CD4-positive, alpha-beta memory T cell (primary cell): ENCODE measurements around the gene ESPL1. TPM values are rescaled to one million over a fixed set of nuclear protein-coding genes. Genes with fewer than 3 reads are reported as not detected.
"Not testable (repeated sequence)": the region's sequence is repeated elsewhere in the genome, so short reads cannot be mapped to it uniquely, and the experiment has no call there.

Experiments used
- CTCF ChIA-PET: fragments of 350-600 bp; sonication (Branson Sonifier 250); formaldehyde crosslinking; loops from one replicate; lab custom pipeline; 2021; ENCODE audit warnings: inconsistent platforms; ENCODE audit not compliant: partially characterized antibody; lab: Charles Lee
- POLR2A ChIA-PET: fragments of 350-600 bp; sonication (Branson Sonifier 250); formaldehyde crosslinking; loops from one replicate; lab custom pipeline; 2021; ENCODE audit not compliant: partially characterized antibody; lab: Charles Lee
- DNase-seq, 5 donors: peaks; one replicate each; pipeline versions ENCODE4 v3.0.0 to v3.0.0-alpha.2; 2020 to 2022; ENCODE audit warnings: mixed read lengths in 1 of 5
- H3K27ac ChIP-seq: one replicate; pipeline ENCODE4 v1.7.0; 2013; ENCODE audit warnings: low read depth, low read length
- H3K27me3 ChIP-seq: 2 replicates; pipeline ENCODE4 v1.7.0; 2013; ENCODE audit warnings: mild to moderate bottlenecking, low read length, moderate library complexity; ENCODE audit not compliant: insufficient read depth
- H3K36me3 ChIP-seq: 2 replicates; pipeline ENCODE4 v1.7.0; 2013; ENCODE audit warnings: mild to moderate bottlenecking, low read length, moderate library complexity; ENCODE audit not compliant: insufficient read depth
- H3K4me1 ChIP-seq: 2 replicates; pipeline ENCODE4 v1.7.0; 2013; ENCODE audit warnings: mild to moderate bottlenecking, low read length, moderate library complexity; ENCODE audit not compliant: insufficient read depth
- H3K4me3 ChIP-seq, 2 donors: one replicate each; pipeline ENCODE4 v1.7.0; 2013; ENCODE audit warnings: low read length in 2 of 2, mild to moderate bottlenecking in 1 of 2
- H3K9me3 ChIP-seq, 2 donors: one replicate each; pipeline ENCODE4 v1.7.0; 2013; ENCODE audit warnings: low read length in 2 of 2, control low read depth in 1 of 2; ENCODE audit not compliant: control insufficient read depth in 1 of 2
- H3K27ac Mint-ChIP-seq, 7 donors: one replicate each; pipeline ENCODE4 v1.8.0; 2020 to 2021; ENCODE audit warnings: mixed read lengths in 7 of 7, mild to moderate bottlenecking in 6 of 7, inconsistent platforms in 3 of 7, moderate library complexity in 3 of 7
- H3K27me3 Mint-ChIP-seq, 2 donors: one replicate each; pipeline ENCODE4 v1.8.0; 2020 to 2021; ENCODE audit warnings: mixed read lengths in 2 of 2
- H3K36me3 Mint-ChIP-seq, 2 donors: one replicate each; pipeline ENCODE4 v1.8.0; 2020 to 2021; ENCODE audit warnings: mixed read lengths in 2 of 2, inconsistent platforms in 1 of 2, mild to moderate bottlenecking in 1 of 2
- H3K4me1 Mint-ChIP-seq, 4 donors: one replicate each; pipeline ENCODE4 v1.8.0; 2020 to 2021; ENCODE audit warnings: mixed read lengths in 4 of 4, mild to moderate bottlenecking in 1 of 4
- H3K4me3 Mint-ChIP-seq, 8 donors: one replicate each; pipeline ENCODE4 v1.8.0; 2020 to 2021; ENCODE audit warnings: mixed read lengths in 8 of 8, mild to moderate bottlenecking in 7 of 8, moderate library complexity in 6 of 8, inconsistent platforms in 3 of 8
- H3K9me3 Mint-ChIP-seq, 8 donors: one replicate each; pipeline ENCODE4 v1.8.0; 2020 to 2021; ENCODE audit warnings: mixed read lengths in 8 of 8, mild to moderate bottlenecking in 5 of 8, inconsistent platforms in 3 of 8, moderate library complexity in 1 of 8
- intact Hi-C: fragments of 100-400 bp; cut with micrococcal nuclease; formaldehyde crosslinking; loops from one replicate; pipeline ENCODE4 v1.15.1; 2023
- polyA plus RNA-seq, 2 donors: library from polyadenylated mRNA; unstranded; fragments of 300-500 nt; fragmentation: Illumina TruSeq; gene quantifications; one replicate each; pipeline ENCODE4 v1.2.3, GENCODE V29; 2021
- total RNA-seq, 2 experiments: library from RNA; stranded (reverse); gene quantifications; one replicate each; pipeline ENCODE4 v1.2.3, GENCODE V29; 2021

Gene ESPL1
- total and polyA plus RNA-seq, 4 experiments from 2014 or later: 0.16 to 0.55 (median 0.20) TPM; not detected in 1

- peaks cover 0 to 1% (median 0%) of the 10 kb centered on the region in 8 donors for H3K9me3 Mint-ChIP-seq
- peaks cover 23 to 59% (median 44%) of the 10 kb centered on the region in 4 donors for H3K4me1 Mint-ChIP-seq
- H3K27me3 ChIP-seq: no peaks in the 10 kb centered on the region
- H3K27ac Mint-ChIP-seq: peak within 1 kb of the TSS; percentile 97 to 100 (median 99)
- peak; percentile 87 to 93 (median 91) for DNase-seq
- peak within 1 kb of the TSS; percentile 63 to 94 for H3K4me3 ChIP-seq
- H3K36me3 ChIP-seq: peaks cover 24% of the 10 kb centered on the region
- POLR2A ChIA-PET: interaction anchor here (0.5 to 9.4 kb wide), 32 partner anchors 9 to 457 kb away, joined by 3 to 193 read pairs (median 6); partner anchors contain the start of genes AAAS, CSAD, EIF4B and ESPL1
- H3K4me1 ChIP-seq: peaks cover 49% of the 10 kb centered on the region
- H3K27ac ChIP-seq: peak within 1 kb of the TSS; percentile 81
- intact Hi-C loops: loop anchor here (1.0 to 5.0 kb wide), 8 partner anchors 26 to 382 kb away; partner anchors contain the start of genes AAAS, ATP5MC2, CSAD and EIF4B
- H3K4me3 Mint-ChIP-seq: peak within 1 kb of the TSS; percentile 98 to 100 (median 99)
- no peaks in the 10 kb centered on the region for H3K27me3 Mint-ChIP-seq
- no peaks in the 10 kb centered on the region for H3K9me3 ChIP-seq
- peaks cover 18 to 36% of the 10 kb centered on the region in 2 donors for H3K36me3 Mint-ChIP-seq
- CTCF ChIA-PET: interaction anchor here (0.8 to 19.2 kb wide), 12 partner anchors 8 to 214 kb away, joined by 3 to 339 read pairs (median 6); partner anchors contain the start of genes AAAS, CSAD and ITGB7
These were observed 27.2 kb downstream of the ESPL1 start, which contains the start of gene PFDN5 for GRCh38 chr12:53295070-53295890. TSS of gene PFDN5 (plus strand) at chr12:53295542. CDS start at chr12:53295568, 26 bp downstream.

GRCh38 chr12:53295891-53296219, 27.8 kb downstream of the ESPL1 start:
- no peaks in the 10 kb centered on the region for H3K27me3 Mint-ChIP-seq
- no peak for DNase-seq
- Histone ChIP-seq H3K36me3 (peaks cover 24% of the 10 kb centered on the region), H3K4me3 (peak overlapping the region; percentile 63 to 94), H3K27ac (peak overlapping the region; percentile 81), H3K4me1 (peaks cover 55% of the 10 kb centered on the region), H3K27me3 (no peaks in the 10 kb centered on the region), H3K9me3 (no peaks in the 10 kb centered on the region)
- H3K9me3 Mint-ChIP-seq: peaks cover 0 to 1% (median 0%) of the 10 kb centered on the region in 8 donors
- peaks cover 18 to 41% of the 10 kb centered on the region in 2 donors for H3K36me3 Mint-ChIP-seq
- H3K27ac Mint-ChIP-seq: peak overlapping the region; percentile 97 to 100 (median 99)
- H3K4me1 Mint-ChIP-seq: peaks cover 28 to 65% (median 50%) of the 10 kb centered on the region in 4 donors
- intact Hi-C loops: loop anchor here (1.0 to 5.0 kb wide), 8 partner anchors 25 to 381 kb away; partner anchors contain the start of genes AAAS, ATP5MC2, CSAD and EIF4B
- POLR2A ChIA-PET: interaction anchor here (0.5 to 9.4 kb wide), 31 partner anchors 9 to 457 kb away, joined by 3 to 193 read pairs (median 6); partner anchors contain the start of genes AAAS, CSAD, EIF4B and ESPL1
- H3K4me3 Mint-ChIP-seq: peak overlapping the region; percentile 98 to 100 (median 99)
- CTCF ChIA-PET: interaction anchor here (0.8 to 19.2 kb wide), 11 partner anchors 9 to 193 kb away, joined by 3 to 339 read pairs (median 8); partner anchors contain the start of genes AAAS, CSAD and ITGB7

- H3K9me3 ChIP-seq, H3K27me3 ChIP-seq, H3K4me3 ChIP-seq, H3K9me3 Mint-ChIP-seq, H3K27ac ChIP-seq, DNase-seq, H3K27me3 Mint-ChIP-seq: not testable (repeated sequence)
- H3K36me3 Mint-ChIP-seq: peaks cover 21 to 47% of the 10 kb centered on the region in 2 donors
- peaks cover 24% of the 10 kb centered on the region for H3K36me3 ChIP-seq
- intact Hi-C loops: loop anchor here (5.0 kb wide), 1 partner anchor 380 kb away; the partner anchor contains the start of gene ATP5MC2
- peaks cover 64% of the 10 kb centered on the region for H3K4me1 ChIP-seq
- CTCF ChIA-PET: interaction anchor here (1.1 to 19.2 kb wide), 8 partner anchors 9 to 212 kb away, joined by 3 to 339 read pairs (median 6); partner anchors contain the start of genes AAAS and ITGB7
- peaks cover 33 to 77% (median 59%) of the 10 kb centered on the region in 4 donors for H3K4me1 Mint-ChIP-seq
- POLR2A ChIA-PET: interaction anchor here (1.1 to 9.4 kb wide), 6 partner anchors 25 to 83 kb away, joined by 3 to 193 read pairs (median 4); partner anchors contain the start of gene AAAS
- peak overlapping the region in 6 of 7 donors; percentile 42 to 99 (median 86) for H3K27ac Mint-ChIP-seq
- H3K4me3 Mint-ChIP-seq: peak overlapping the region in 7 of 8 donors; percentile 21 to 100 (median 98)
These were observed 29.0 kb downstream of the ESPL1 start for GRCh38 chr12:53297106-53297505.

GRCh38 chr12:53298164-53298563, 30.1 kb downstream of the ESPL1 start:
- H3K36me3 ChIP-seq: peaks cover 33% of the 10 kb centered on the region
- intact Hi-C loops: loop anchor here (5.0 kb wide), 1 partner anchor 379 kb away; the partner anchor contains the start of gene ATP5MC2
- H3K4me3 ChIP-seq: no peak overlapping the region
- ChIA-PET POLR2A (interaction anchor here (0.7 to 9.4 kb wide), 7 partner anchors 12 to 203 kb away, joined by 3 to 193 read pairs (median 4); partner anchors contain the start of genes AAAS and TARBP2), CTCF (interaction anchor here (1.8 to 19.2 kb wide), 5 partner anchors 16 to 211 kb away, joined by 4 to 339 read pairs (median 8); partner anchors contain the start of genes AAAS and ITGB7)
- Mint-ChIP-seq H3K27me3 (no peaks in the 10 kb centered on the region), H3K4me1 (peaks cover 39 to 88% (median 67%) of the 10 kb centered on the region in 4 donors), H3K36me3 (peaks cover 28 to 55% of the 10 kb centered on the region in 2 donors), H3K4me3 (peak overlapping the region in 6 of 8 donors; percentile 21 to 98 (median 70)), H3K9me3 (peaks cover 0 to 1% (median 0%) of the 10 kb centered on the region in 8 donors), H3K27ac (peak overlapping the region in 6 of 7 donors; percentile 3 to 97 (median 87))
- peaks cover 73% of the 10 kb centered on the region for H3K4me1 ChIP-seq
- no peak for DNase-seq
- no peaks in the 10 kb centered on the region for H3K9me3 ChIP-seq
- H3K27ac ChIP-seq: peak overlapping the region; percentile 71
- no peaks in the 10 kb centered on the region for H3K27me3 ChIP-seq

GRCh38 chr12:53299101-53299453, 31.0 kb downstream of the ESPL1 start:
- no peaks in the 10 kb centered on the region for H3K27me3 ChIP-seq
- peak overlapping the region; percentile 71 for H3K27ac ChIP-seq
- Mint-ChIP-seq H3K9me3 (peaks cover 0 to 1% (median 0%) of the 10 kb centered on the region in 8 donors), H3K36me3 (peaks cover 28 to 60% of the 10 kb centered on the region in 2 donors), H3K27ac (peak overlapping the region; percentile 95 to 98 (median 97)), H3K27me3 (no peaks in the 10 kb centered on the region), H3K4me1 (peaks cover 39 to 85% (median 65%) of the 10 kb centered on the region in 4 donors), H3K4me3 (peak overlapping the region; percentile 96 to 100 (median 99))
- H3K9me3 ChIP-seq: no peaks in the 10 kb centered on the region
- peak in 2 of 5 donors; percentile 29 to 82 for DNase-seq
- ChIA-PET POLR2A (interaction anchor here (1.0 to 9.4 kb wide), 19 partner anchors 13 to 220 kb away, joined by 3 to 193 read pairs (median 4); partner anchors contain the start of genes AAAS, CSAD, ESPL1 and SP1), CTCF (interaction anchor here (0.8 to 19.2 kb wide), 8 partner anchors 9 to 210 kb away, joined by 3 to 339 read pairs (median 6); partner anchors contain the start of genes AAAS and ITGB7)
- intact Hi-C loops: loop anchor here (1.0 to 5.0 kb wide), 5 partner anchors 22 to 378 kb away; partner anchors contain the start of genes AAAS, ATP5MC2, CSAD and TARBP2
- H3K4me1 ChIP-seq: peaks cover 78% of the 10 kb centered on the region
- peaks cover 33% of the 10 kb centered on the region for H3K36me3 ChIP-seq
- H3K4me3 ChIP-seq: peak overlapping the region; percentile 81 to 86
